OCI-LY3 (cell line): Measurements from ENCODE around the gene ABI1.

Source experiments
- EZH2phosphoT487 ChIP-seq: fragments of 200-600 bp; shearing (Covaris generic); IDR thresholded peaks from 2 replicates; pipeline ENCODE4 v1.6.1; 2018; ENCODE audit warnings: antibody characterized with exemption, mixed run types, low read depth
- TF ChIP-seq, protein P1 (sequence below): fragments of 200-600, 300-600 bp; sonication (generic); IDR thresholded peaks from 2 replicates; pipeline ENCODE4 v1.5.1; 2014; ENCODE audit warnings: antibody characterized with exemption, low read length, low read depth

DNA sequence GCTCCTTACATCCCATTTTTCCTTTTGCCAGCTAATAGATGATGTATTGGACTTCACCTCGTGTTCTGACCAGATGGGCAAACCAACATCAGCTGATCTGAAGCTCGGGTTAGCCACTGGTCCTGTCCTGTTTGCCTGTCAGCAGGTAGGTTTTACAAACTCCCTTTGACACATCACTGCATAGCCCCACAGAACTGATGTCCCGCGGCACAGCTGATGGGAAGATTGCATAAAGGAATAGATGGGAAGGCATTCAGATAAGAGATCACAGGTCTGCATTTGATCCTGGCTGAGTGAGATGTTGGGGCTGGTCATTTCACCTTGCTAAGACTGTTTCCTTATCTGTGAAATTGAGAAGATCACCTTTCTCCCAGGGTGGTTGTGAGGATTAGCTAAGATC, 125.3 kb downstream of the ABI1 start:
- TF ChIP-seq, protein P1, sequence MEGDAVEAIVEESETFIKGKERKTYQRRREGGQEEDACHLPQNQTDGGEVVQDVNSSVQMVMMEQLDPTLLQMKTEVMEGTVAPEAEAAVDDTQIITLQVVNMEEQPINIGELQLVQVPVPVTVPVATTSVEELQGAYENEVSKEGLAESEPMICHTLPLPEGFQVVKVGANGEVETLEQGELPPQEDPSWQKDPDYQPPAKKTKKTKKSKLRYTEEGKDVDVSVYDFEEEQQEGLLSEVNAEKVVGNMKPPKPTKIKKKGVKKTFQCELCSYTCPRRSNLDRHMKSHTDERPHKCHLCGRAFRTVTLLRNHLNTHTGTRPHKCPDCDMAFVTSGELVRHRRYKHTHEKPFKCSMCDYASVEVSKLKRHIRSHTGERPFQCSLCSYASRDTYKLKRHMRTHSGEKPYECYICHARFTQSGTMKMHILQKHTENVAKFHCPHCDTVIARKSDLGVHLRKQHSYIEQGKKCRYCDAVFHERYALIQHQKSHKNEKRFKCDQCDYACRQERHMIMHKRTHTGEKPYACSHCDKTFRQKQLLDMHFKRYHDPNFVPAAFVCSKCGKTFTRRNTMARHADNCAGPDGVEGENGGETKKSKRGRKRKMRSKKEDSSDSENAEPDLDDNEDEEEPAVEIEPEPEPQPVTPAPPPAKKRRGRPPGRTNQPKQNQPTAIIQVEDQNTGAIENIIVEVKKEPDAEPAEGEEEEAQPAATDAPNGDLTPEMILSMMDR: no peak
- TF ChIP-seq EZH2phosphoT487: no peak
